Osteocyte (in vitro differentiated cells): Measurements from ENCODE around the gene PICALM. TPM values are rescaled to one million over a fixed set of nuclear protein-coding genes. Genes with fewer than 3 reads are reported as not detected.

Experiments
- DNase-seq: peaks from one replicate; pipeline ENCODE4 v3.0.0; 2021; ENCODE audit warnings: mixed read lengths; ENCODE audit not compliant: unreplicated experiment; ENCODE audit errors: extremely low spot score
- H3K27ac Mint-ChIP-seq: one replicate; pipeline ENCODE4 v1.8.0; 2021; ENCODE audit warnings: mild to moderate bottlenecking, mixed read lengths; ENCODE audit not compliant: unreplicated experiment
- H3K27me3 Mint-ChIP-seq: one replicate; pipeline ENCODE4 v1.8.0; 2021; ENCODE audit warnings: mixed read lengths; ENCODE audit not compliant: unreplicated experiment
- H3K36me3 Mint-ChIP-seq: one replicate; pipeline ENCODE4 v1.8.0; 2021; ENCODE audit warnings: mixed read lengths; ENCODE audit not compliant: unreplicated experiment
- H3K4me1 Mint-ChIP-seq: one replicate; pipeline ENCODE4 v1.8.0; 2021; ENCODE audit warnings: mixed read lengths; ENCODE audit not compliant: unreplicated experiment
- H3K4me3 Mint-ChIP-seq: one replicate; pipeline ENCODE4 v1.8.0; 2021; ENCODE audit warnings: mild to moderate bottlenecking, moderate library complexity, mixed read lengths; ENCODE audit not compliant: unreplicated experiment
- H3K9me3 Mint-ChIP-seq: one replicate; pipeline ENCODE4 v1.8.0; 2021; ENCODE audit warnings: mixed read lengths; ENCODE audit not compliant: unreplicated experiment
- CTCF ChIP-seq: fragments of 200-600 bp; sonication (generic); IDR thresholded peaks from 2 replicates; pipeline ENCODE4 v1.5.0; 2021; ENCODE audit warnings: antibody characterized with exemption, mild to moderate bottlenecking, moderate library complexity
- total RNA-seq: library from RNA; stranded (reverse); gene quantifications from 2 replicates; pipeline ENCODE4 v1.2.1, GENCODE V29; 2021

Gene PICALM
- total RNA-seq, 1 donor from 2014 or later = 267 TPM

GRCh38 chr11:86103808-86104207, 34.9 kb upstream of the PICALM start:
- DNase-seq = no peak
- Mint-ChIP-seq H3K4me1 (peaks cover 26% of the 10 kb centered on the region), H3K4me3 (no peak overlapping the region), H3K9me3 (no peaks in the 10 kb centered on the region), H3K36me3 (no peaks in the 10 kb centered on the region), H3K27me3 (no peaks in the 10 kb centered on the region), H3K27ac (no peak overlapping the region)
- no peak for TF ChIP-seq CTCF

GRCh38 chr11:86101941-86102407, 33.1 kb upstream of the PICALM start:
- no peak overlapping the region for H3K27ac Mint-ChIP-seq
- no peaks in the 10 kb centered on the region for H3K9me3 Mint-ChIP-seq
- DNase-seq = no peak
- no peak for TF ChIP-seq CTCF
- no peaks in the 10 kb centered on the region for H3K27me3 Mint-ChIP-seq
- peaks cover 13% of the 10 kb centered on the region for H3K4me1 Mint-ChIP-seq
- H3K36me3 Mint-ChIP-seq = no peaks in the 10 kb centered on the region
- H3K4me3 Mint-ChIP-seq = no peak overlapping the region

- Mint-ChIP-seq H3K27me3 (no peaks in the 10 kb centered on the region), H3K27ac (no peak overlapping the region), H3K4me1 (peaks cover 12% of the 10 kb centered on the region), H3K4me3 (no peak overlapping the region), H3K36me3 (no peaks in the 10 kb centered on the region), H3K9me3 (no peaks in the 10 kb centered on the region)
- DNase-seq = no peak
- TF ChIP-seq CTCF = no peak
Measured at GRCh38 chr11:86101493-86101892, 32.6 kb upstream of the PICALM start.

- Mint-ChIP-seq H3K27me3 (no peaks in the 10 kb centered on the region), H3K27ac (no peak overlapping the region), H3K4me1 (peaks cover 12% of the 10 kb centered on the region), H3K9me3 (no peaks in the 10 kb centered on the region), H3K4me3 (no peak overlapping the region), H3K36me3 (no peaks in the 10 kb centered on the region)
- no peak for TF ChIP-seq CTCF
- no peak for DNase-seq
Measured at GRCh38 chr11:86099874-86100273, 31.0 kb upstream of the PICALM start.

- Mint-ChIP-seq H3K9me3 (no peaks in the 10 kb centered on the region), H3K27me3 (no peaks in the 10 kb centered on the region), H3K36me3 (no peaks in the 10 kb centered on the region), H3K4me1 (peaks cover 16% of the 10 kb centered on the region), H3K27ac (no peak overlapping the region), H3K4me3 (no peak overlapping the region)
- TF ChIP-seq CTCF = no peak
- DNase-seq = no peak
Measured at GRCh38 chr11:86097980-86098379, 29.1 kb upstream of the PICALM start.
